Fibroblast of upper back skin (primary cell): ENCODE measurements around the gene PANX1.

ENCODE experiments used
- DNase-seq: peaks from one replicate; pipeline ENCODE4 v3.0.0-alpha.2; 2013

The PANX1 gene

DNA sequence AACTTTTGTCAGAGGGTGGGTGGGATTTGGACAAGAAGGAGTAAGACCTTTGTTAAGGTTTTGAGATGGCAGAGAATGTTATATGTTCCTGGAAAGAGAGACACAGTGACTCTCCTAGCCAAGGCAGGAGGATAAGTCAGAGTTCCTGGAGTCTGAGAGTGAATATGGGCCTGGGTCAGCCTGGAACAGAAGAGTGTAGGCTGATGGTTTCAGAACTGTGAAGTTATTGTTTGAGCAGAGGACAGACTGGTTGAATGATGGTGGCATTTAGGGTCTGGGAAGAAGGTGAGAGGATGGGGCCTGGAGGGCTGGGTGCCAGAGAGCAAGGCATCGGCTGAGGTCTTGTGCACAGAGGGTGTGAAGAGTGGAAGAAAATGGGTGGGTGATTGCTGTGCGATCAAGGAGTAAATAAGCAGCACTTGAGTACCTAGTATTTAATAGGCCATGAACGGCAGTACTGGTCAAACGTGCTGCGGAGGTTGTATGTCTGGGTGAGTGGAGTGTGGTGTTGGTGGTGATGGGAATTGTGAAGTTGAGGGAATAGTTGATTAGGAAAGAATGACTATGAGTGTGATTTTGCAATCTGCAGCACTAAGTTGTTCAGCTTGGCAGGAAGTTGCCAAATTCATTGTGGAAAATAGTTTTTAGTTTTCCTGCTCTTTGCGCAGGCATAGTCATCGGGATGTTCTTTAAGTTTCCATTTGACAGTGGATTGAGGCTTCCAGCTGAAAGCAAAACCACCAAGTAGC, 1.8 kb downstream of the PANX1 start:
- DNase-seq = peak; percentile 85

DNA sequence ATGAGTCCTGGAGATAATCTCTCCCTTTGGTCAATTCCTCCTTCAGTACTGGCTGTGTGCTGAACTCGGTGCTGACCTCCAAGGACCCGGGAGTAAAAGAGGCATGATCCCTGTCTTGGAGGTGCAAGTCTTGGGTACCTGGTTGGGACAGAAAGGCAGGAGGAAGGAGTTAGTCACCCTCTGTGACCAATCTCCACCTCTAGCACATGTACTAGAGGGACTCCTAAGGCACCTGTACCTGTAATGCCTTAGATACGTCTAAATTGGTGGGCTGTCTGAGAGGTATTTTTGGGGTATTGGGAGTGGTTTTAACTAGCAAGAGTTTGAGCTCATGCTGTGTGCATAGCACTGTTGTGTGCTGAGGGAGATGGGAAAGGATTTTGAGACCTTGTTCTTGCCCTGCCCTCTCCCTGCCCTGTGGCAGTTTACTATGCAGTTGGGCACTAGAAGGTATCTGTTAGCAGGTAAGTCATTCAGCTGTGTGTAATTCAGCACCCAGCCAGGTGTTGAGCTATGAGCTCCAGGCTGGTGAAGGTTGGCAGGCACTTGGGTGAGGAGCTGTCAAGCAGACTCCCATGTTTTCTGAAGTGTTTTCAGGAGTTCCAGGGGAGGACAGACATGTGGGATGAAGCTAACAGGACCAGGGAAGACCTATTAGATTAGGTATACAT, 2.5 kb downstream of the PANX1 start:
- DNase-seq = no peak

- DNase-seq = no peak
These were observed 3.1 kb downstream of the PANX1 start for GRCh38 chr11:94131718-94132115.

- DNase-seq = peak; percentile 87
These were observed 3.5 kb downstream of the PANX1 start for GRCh38 chr11:94132152-94132558.

DNA sequence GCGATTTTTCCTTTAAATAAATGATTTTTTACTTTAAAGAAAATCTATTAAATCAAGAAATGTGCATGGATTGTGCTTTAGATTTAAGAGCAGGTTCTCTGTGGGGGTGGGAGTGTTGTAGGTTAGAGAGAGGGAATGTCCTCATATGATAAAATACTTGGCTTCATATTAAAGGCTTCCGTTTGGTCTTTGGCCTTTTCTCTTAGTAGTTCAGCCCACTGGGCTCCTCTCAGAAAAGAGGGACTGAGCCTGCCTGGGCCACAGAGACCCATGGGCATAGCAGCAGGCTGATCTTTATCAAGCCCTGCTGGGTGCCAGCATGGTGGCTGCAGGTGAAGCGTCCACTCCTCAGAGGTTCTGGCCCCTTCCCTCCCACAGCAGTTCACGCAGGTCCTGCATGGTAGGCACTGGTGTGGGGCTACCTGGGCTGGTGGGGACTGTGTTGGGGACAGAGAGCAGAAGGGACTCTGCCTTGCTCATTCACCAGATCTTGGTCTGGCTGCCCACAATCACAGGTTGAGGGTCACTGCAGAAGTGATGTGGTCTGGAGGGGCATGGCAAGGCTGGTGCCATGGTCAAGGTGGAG, 4.3 kb downstream of the PANX1 start:
- no peak for DNase-seq

- no peak for DNase-seq
These were observed 5.1 kb downstream of the PANX1 start for GRCh38 chr11:94133752-94134151.

DNA sequence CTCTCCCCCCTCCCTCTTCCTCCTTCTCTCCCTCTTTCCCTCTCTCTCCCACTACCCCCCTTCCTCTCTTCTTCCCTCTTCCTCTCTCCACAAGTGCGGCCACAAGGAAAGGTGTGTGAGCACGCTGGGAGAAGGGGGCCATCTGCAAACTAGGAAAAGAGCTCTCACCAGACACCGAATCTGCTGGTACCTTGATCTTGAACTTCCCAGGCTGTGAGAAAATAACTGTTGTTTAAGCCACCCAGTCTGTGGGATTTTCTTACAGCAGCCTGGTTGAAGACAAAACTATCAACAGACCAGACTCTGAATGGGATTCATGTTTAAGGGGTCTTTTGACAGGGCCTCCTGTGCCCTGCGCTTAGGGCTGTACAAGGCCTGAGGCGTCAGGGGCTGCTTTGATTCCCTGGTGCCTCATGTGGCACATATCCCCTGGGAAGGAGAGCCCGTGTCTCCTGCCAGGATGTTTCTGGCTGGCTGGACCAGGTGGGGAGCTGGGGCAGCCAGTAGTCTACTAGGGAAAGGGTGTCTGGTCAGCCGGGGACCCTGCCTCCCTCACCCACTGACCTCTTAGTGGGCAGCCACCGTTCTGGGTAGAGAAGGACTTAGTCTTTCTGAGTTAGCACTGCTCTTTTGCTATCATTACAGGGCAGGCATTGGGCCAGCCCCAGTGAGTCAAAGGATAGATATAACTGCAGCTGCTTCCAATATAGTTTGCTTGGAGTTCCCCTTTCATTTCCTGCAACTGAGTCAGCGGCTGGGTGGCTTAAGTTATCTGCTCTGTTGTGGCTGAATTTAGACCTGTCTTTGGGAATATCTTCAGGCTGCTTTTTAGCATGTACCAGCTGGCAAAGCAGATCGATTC, 6.2 kb downstream of the PANX1 start:
- DNase-seq = peak; percentile 95

DNA sequence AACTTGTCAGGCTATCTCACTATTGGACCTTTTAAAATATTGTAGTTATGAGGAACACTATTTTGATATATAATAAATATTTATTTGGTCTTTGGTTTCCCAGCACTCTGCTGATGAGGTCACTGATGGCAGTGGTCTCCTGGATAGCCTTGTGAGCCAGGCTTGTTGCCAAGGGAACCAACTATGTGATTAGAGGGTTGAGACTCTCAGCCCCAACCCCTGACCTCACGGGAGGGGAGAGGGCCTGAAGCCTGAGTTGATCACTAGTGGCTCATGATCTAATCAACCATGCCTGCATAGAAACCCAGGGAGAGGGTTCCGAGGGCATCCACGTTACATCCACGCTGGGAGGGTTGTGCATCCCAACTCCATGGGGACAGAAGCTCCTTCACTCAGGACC, 10.8 kb downstream of the PANX1 start:
- no peak for DNase-seq

DNA sequence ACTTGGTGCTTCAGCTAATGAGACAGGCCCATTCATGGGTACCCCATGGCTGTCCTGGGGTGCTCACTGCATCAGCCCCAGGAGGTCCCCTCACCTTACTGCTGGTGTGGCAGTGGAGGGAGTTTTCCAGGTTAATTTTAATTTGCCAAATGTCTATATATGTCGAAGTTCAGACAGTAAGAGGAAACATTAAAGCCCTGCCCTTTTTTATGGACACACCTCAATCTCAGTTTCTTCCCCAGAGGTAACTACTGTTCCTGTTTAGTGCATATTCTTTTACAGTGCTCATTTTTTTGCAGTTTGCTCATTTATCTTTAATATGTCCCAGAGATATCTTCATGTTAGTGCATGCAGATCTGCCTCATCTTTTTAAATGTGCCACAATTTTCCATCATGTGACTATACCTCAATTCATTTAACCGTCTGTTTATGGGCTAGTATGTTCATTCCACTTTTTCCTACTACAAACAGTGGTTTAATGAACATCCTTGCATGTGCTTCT, 11.6 kb downstream of the PANX1 start:
- DNase-seq = no peak

GRCh38 chr11:94141511-94142307, 13.1 kb downstream of the PANX1 start:
- no peak for DNase-seq

DNA sequence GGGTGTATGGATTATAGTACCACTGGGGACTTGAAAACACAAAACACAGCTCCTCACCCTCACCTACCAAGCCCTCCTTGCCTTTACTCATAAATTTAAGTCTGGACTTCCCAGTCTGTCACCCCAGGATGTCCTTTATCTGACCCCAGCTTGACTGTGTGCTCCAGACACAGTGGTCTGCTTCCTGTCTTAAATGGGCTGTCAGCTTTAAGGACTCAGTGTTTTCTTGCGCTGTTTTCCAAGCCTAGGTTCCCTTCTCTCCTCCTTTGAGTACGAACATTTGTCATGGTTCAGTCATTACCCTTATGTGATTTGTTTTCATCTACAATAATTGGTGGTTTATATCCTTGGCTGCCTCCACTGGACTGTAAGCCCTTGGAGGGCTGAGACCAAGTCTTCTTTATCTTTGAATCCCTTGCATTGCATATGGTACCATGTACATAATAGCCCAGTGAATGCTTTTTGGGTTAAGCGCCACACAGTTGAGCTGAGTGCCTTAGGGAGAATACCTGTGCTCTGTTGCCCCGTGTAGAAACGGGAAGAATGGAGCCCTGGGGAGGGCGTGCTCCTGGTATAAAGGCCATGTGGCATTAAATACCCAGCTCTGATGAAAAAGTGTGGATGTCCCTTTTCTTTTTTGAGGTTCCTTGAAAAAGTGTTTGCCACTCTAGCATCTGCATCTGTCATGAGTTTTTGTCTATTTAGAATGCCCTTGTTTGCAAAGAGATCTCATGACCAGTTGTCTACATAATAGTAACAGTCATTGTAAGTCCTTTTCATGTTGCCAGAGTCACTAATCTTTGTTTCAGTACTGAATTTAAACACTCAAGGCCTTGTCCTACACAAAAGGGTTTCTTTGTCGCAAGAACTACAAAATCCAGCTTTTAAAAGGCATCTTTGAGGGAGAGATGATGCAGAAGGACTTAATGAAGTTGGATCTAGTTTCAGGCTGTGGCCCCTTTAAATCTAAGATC, 14.0 kb downstream of the PANX1 start:
- no peak for DNase-seq

GRCh38 chr11:94144216-94144615, 15.6 kb downstream of the PANX1 start:
- DNase-seq = no peak

DNA sequence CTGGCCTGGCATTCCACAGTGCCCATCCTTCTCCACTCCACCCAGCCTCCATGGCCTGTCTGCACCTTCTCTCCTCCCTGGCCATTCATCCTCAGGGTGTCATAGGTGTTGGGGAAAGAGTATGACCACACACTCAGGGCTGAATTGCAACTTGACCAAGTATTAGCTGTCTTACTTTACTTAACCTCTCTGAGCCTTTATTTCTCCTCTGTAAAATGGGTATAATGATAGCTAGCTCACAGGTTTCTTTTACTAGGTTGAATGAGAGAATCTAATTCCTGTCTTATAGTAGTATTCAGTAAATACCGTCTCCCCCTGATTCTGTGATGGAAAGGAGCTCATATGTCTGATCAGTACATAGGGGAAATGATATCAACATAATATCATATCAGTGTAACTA, 16.0 kb downstream of the PANX1 start:
- no peak for DNase-seq

- no peak for DNase-seq
These were observed 16.8 kb downstream of the PANX1 start for GRCh38 chr11:94145431-94145830.

GRCh38 chr11:94145916-94146315, 17.3 kb downstream of the PANX1 start:
- no peak for DNase-seq

DNA sequence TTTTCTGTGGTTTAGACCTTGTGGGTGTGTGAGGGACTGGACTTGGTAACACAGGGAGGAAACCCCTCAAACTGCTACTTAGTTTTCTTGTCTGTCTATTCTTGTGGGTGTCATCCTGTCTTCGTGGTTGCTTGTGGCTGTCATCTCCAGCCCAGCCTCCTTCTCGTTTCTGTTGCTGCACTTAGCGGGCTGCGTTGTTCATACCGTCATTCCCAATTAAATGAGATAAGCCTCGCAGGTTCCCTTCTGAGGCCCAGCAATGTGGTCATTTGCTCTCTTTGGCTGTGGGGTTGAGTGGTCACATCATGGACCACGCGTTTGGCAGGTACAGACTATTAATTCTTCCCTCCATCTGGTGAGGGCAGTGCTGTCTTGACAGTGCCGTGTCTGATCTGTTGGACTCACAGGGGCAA, 18.8 kb downstream of the PANX1 start:
- DNase-seq = no peak

DNA sequence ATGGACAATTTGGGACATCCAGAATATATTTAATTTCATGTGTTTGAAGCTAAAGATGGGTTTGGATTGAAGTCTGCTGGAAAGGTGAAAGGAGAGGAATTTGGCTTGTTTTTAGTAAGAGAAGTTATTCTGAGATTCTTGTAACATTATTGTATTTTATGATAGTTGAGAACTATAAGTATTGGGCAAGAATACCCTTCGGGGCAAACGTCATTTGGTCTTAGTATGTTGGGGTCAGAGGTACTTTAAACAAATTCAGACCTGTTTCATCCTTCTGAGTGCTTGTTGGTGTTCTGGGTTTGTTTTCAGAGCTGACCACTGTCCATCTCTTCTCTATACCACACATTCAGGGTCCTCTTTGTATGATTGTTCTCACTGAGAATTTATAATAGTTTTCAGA, 19.5 kb downstream of the PANX1 start:
- no peak for DNase-seq

DNA sequence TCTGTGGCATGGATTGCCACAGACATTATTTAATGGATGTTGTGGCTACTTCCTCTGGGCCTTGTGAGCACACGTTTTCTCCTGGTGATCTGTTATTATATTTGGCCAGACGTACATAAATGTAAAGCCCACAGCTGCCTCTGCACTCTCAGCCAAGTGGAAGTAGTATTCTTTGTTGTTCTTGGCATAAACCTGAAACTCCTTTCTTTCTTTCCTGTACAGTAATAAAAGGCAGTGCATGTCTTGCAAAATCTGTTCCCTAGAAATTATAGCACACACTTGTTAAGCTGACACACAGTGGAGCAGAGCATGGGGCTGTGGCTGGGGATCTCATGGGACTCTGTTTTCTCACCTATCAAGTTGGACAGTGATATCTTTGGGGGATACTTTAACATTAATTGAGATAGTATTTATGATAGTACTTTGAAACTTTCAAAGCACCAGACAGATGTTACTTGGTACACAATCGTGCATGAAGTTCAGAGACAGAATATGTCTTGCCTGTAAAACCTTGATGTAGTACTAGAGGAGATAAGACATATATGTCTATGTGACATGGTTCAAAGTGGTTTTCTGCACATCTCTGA, 20.9 kb downstream of the PANX1 start:
- peak; percentile 89 for DNase-seq

GRCh38 chr11:94150056-94150455, 21.4 kb downstream of the PANX1 start:
- DNase-seq = no peak
